HG03139 (cell line): ENCODE data around the gene SPINK6.

Source experiments
- ATAC-seq: cut with Tn5 transposase; IDR thresholded peaks from one replicate; pipeline ENCODE4 v1.9.1; 2021; ENCODE audit not compliant: unreplicated experiment

SPINK6 gene

DNA sequence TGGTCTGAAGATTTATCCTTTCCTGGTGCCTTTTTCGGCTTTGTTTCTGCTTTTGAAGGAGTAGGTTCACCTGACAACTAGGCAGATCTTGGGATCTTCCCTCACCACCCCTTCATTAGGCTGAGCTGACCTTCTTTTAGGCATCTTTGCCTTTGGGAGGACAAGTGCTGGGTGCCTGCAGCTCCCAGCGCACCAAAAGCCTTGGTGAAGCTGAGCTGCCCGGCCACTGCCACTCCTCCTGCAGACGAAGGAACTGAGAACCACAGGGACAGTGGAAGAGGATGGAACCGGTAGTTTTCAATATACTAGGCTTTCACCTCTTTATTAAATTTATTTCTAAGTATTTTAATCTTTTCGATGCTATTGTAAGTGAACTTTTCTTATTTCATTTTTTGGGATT lies 18.7 kb downstream of the SPINK6 start:
- no peak for ATAC-seq

DNA sequence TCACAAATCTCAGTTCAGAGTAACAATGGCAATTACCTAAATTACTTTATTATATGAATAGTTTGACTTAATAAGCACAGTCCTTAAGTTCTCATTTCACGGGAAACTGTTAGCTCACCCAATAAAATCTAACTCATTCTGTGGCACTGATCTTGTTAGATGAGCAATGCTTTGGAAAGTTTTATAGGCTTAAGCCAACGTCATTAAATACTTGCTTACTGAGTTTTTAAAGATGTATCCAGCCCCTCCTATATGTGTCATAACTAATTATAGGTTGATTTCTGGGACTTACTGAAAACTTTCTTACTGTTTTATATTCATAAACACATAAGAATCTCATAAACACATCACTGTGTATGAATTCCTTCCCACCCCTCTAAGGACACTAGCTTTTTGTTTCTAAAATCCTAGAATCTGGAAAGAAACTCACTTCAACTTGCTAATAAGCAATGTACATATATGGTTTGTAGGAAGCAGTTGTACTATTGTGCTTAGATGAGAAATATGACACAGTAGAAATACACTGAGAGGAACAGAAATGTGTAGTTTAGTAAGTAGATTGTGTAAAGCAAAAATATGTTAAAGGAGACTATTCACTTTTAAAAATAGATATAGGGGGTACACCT lies 21.4 kb downstream of the SPINK6 start:
- no peak for ATAC-seq

DNA sequence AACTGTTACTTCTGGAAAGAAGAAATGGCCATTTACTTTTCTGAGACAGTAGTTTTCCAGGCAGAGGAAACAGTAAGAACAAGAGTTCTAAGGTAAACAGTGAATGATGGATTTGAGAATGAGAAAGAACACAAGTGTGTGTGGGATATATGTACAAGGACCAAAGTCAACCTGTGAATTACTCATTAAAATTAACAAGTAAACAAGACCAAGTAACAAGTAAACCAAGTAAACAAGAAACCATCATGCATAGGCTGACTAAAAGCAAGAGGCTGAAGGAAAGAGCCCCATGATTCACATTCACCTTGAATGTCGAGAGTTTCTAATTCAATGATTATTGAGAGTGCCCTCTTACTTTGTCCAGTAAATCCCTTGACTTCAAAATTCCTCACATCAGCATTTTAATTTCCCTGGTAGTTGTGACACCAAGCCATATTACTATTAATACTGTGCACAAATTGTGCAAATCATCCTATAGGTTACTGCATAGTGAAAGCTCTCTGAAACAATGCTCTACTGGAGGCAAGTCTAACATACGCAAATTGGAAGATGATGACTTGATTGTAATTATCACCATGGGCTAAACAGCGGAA lies 25.6 kb downstream of the SPINK6 start:
- ATAC-seq = no peak

DNA sequence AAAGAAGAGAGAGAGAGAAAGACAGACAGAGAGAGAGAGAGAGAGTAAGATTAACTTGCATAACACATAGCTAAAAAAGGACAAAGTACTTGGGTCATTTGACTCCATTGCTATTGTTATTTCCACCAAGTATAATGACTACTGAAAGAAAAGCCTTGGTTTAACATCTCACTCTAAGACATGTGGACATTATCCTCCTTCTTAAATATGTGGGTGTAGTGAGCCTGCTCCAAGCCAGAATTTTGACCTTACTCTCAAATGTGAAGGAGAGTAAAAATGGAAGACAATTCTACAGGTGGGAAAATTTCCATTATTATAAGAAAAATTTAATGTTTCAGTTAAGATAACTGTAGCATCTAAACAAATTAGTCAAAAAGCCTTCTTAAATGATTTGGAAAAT lies 27.0 kb downstream of the SPINK6 start:
- no peak for ATAC-seq

DNA sequence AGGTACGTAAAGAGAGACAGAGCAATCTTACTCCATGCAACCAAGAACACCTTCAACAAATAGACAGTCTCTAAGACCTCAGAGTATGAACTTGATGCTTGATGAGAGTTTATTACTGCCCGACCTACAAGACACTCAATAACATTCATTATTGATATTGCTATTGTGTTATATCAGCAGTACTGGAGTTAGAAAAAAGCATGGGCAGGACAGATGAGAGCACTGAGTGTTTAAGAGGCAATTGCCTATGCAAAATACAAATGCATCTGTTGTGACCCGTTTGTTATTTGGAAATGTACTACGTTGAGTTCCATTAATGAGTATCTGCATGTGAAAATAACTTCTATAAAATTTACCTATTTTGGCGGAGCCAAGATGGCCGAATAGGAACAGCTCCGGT lies 27.4 kb downstream of the SPINK6 start:
- ATAC-seq = no peak

DNA sequence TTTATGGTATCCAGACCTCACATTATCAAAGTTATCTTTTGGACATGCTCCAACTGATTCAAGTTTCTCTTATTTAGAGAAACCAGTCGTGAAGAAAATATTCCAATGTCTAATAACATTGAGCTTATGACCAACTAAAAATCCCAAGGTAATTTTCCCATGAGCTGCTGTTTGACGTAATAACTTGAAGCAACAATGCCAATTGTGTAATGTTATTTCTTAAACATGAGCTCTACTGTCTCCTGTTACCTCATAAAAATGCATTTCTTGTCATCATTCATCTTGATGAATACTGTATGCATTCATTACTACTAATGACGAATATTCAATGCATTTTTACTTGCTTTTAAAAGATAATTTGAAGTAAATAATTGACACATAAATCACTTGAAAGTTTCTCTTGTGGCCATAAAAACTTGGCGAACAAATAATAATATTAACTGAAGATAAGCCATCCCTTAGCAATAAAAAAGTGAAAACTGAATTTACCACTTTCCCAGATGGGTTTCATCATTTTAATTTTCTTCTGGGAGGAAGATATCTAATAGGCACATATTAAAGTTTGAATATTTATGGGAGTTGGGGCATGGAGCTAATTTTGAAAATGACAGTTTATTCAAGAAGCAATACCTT lies 35.1 kb downstream of the SPINK6 start:
- no peak for ATAC-seq

DNA sequence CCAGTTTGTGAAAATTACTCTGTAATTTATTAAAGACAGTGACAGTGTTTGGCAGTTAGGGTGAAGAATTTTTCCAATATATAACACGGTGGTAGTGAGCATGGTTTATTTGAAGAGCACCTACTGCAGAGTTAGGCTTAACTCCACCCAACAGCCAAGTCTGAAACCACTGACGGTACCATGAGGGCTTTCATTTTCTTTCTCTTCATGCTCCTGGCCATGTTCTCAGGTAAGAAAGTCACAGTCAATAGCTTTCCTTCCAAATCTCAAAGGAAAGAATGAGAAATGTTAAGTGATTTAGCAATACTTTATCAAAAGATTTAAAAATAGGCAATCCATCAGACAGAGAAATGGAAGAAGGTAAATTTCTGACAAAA lies 35.6 kb downstream of the SPINK6 start, which contains the start of gene MARCOL:
Gene MARCOL, plus strand, starts transcription at position 108 of the 377 bp plus-strand sequence. Its CDS starts 73 bp downstream, at position 181.
- no peak for ATAC-seq

DNA sequence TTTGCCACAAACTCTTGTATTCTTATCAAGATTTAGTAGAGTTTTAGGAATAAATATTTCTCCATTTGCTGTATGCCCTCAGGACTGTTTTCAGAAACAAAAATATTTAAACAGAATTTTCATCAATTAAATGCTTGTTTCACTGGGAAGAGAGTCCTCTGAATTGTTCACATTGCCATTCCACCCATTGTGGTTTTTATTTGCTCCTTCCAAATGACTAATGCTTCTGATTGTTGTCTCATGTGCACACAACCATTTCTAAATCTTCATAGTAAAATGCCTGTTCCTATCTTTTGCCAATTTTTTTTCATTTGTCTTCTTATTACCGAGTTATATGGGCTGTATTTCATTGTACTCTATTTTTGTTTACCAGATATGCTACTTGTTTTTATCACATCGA lies 46.1 kb downstream of the SPINK6 start:
- no peak for ATAC-seq

DNA sequence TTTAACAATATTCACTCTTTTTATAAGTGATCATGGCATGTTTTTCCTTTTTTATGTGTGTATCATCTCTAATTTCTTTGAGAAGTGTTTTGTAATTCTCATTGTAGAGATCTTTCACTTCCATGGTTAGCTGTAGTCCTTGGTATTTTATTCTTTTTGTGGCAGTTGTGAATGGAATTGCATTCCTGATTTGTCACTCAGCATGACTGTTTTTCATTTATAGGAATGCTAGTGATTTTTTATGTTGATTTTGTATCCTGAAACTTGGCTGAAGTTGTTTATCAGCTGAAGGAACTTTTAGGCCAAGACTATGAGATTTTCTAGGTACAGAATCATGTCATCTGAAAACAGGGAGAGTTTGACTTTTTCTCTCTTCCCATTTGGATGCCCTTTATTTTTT lies 52.6 kb downstream of the SPINK6 start:
- ATAC-seq = no peak

DNA sequence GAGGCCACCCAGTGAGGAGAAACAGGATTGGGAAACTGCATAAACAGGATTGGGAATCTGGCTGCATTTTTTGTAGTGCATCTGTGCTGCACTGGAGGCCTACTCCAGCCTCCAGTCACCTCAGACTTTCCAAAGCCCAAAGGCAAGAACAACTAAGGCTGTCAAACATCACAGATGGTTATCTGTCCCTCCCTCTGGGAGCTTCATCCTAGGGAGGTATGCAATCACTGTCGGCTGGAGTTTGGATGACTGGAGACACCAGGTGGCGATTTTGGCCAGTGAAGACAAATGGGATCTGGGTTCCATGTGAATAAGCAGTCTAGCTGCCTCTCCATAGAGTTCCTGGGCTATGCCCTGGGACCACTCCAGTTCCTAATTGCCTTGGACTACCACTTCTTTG lies 56.4 kb downstream of the SPINK6 start:
- ATAC-seq = no peak

DNA sequence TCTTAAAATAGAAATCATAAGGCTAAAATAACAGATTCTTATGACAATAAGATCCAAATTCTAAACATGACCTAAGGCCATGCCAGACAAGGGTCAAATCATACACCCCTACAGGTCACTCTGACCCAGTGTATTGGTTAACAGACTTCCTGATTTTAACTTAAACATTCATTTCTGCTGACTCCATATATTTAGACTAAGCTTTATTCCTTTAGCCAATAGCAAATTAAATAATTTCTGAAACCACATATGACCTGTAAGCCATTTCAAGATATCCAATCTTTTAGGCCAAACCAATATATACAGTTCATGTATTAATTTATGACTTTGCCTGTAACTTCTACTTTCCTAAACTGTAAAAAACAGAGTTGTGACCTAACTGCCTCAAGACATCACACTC lies 58.4 kb downstream of the SPINK6 start:
- no peak for ATAC-seq
